NCI-H748 treated with DMSO at 0.1 percent for 48 hours (cell line): ENCODE data around the gene PATL1.

ENCODE experiments used
- DNase-seq: peaks from one replicate; lab custom pipeline; 2025; lab: John Stamatoyannopoulos, UW

PATL1 gene

GRCh38 chr11:59614277-59615119 lies 54.3 kb downstream of the PATL1 start:
- no peak for DNase-seq

DNA sequence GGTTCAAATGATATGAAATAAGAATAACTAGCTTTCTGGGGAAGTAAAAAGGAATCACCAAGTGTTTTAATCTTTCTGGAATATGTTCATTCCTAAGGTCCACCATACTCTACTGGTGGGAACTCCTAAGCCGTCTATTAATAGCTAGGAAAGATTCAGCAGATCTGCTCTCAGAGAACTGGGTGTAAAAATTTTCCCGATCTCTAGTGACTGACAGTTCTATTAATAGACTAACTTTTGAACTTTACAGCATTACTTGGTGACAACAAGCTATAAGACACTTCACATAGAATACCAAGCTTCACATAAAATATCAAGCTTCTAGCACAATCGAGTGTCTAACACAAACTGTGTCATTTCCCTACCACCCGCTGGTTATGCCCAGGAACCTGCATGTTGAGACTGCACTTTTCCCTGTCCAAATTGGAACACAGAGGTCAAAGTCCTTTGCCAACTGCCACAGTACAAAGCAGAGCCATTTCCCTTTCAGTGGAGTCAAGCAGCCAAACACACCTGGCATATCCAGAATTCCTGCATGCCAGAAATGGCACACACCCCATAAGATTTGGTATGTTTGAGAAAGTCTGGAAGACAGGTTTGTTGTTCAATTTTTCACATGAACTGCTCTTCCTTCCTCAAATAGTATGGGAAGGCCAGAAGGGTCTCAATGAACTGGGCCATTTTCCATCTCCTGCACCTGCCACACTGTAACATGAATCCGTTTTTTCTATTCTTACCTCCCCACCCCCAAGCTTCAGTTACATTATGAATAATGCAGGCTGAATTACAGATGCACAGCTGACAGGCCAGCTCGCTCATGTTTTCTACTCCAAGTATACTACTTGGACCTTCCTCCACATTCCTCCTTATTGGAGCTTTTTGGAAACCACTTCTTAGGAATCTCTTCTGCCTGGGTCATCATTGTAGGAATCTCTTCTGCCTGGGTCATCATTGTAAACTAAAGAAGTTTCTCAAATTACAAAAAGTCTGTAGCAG lies 57.0 kb downstream of the PATL1 start:
- peak; percentile 3 for DNase-seq

DNA sequence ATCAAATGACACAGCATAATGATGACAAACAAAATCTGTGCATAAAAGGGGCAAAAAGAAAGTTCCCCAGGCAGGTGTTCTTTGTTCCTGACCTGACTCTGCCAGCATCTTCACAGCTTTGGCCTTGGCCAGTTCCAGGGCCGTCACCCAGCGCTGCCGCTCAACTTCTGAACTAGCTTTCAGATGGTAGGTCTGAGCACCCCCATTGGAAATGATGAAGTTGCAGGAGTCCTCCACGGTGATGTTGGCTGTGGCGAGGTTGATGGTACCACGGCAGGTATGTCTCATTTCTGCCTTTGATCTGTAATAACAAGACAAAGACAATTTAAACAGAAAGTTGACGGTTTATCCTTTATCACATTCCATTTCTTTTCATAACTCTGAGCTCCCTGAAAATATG lies 58.5 kb downstream of the PATL1 start:
- no peak for DNase-seq

DNA sequence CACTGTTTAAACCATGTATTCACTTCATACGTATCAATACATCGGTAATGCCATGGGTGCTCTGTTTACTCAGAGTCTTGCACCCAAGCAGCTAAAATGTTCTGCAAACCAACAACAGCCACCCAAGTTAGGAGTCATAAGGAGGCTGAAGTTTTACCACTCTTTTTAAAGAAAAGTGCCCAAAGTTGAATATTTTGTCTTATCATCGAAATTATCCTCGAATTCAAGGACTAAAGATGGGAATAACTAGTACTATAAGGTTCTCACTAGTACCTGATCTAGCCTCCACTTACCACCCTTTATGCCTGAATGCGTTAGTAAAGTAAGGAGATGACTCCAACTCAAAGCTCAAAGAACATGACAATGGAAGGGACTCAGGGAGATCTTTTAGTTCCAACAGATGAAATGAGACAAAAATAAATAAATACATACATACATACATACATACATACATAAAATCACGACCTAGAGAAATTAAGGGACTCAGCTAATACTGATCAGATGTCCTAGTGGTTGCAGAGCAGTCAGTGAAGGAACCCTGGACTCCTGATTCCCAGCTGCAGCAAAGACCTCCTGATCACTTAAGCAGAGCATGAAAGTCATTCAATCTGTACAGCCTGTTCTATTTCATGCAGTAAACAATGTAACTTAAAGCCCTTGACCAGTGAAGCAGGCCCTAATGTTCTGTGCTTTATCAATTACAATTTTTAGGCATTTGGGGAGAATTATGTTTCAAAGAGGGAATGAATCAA lies 61.0 kb downstream of the PATL1 start:
- DNase-seq = no peak

GRCh38 chr11:59602432-59602831 lies 66.4 kb downstream of the PATL1 start:
- no peak for DNase-seq

GRCh38 chr11:59601788-59602187 lies 67.0 kb downstream of the PATL1 start:
- no peak for DNase-seq

GRCh38 chr11:59600636-59601035 lies 68.2 kb downstream of the PATL1 start:
- DNase-seq = no peak

GRCh38 chr11:59600234-59600633 lies 68.6 kb downstream of the PATL1 start:
- DNase-seq = no peak

- DNase-seq = no peak
Measured at GRCh38 chr11:59598961-59599360, 69.9 kb downstream of the PATL1 start.
